C4-2B (cell line): Measurements from ENCODE around the gene SYT1.

Experiments
- H3K27ac ChIP-seq: fragments of 450-650 bp; 2 replicates; pipeline ENCODE4 v1.5.1; 2017
- CTCF ChIP-seq: fragments of 450-650 bp; conservative IDR thresholded peaks from 2 replicates; pipeline ENCODE4 v1.5.1; 2017; ENCODE audit warnings: mild to moderate bottlenecking
- ZFX ChIP-seq: fragments of 450-650 bp; IDR thresholded peaks from 2 replicates; pipeline ENCODE4 v1.6.1; 2017

SYT1 gene

GRCh38 chr12:79250960-79251755 lies 386.6 kb downstream of the SYT1 start:
- H3K27ac ChIP-seq, result no peak overlapping the region
- TF ChIP-seq CTCF (no peak), ZFX (no peak)

GRCh38 chr12:79252358-79253075 lies 387.9 kb downstream of the SYT1 start:
- no peak for TF ChIP-seq CTCF
- TF ChIP-seq ZFX, result no peak

GRCh38 chr12:79255288-79255687 lies 390.7 kb downstream of the SYT1 start:
- no peak overlapping the region for H3K27ac ChIP-seq
- TF ChIP-seq CTCF (no peak), ZFX (no peak)

More at GRCh38 chr12:79252358-79253075, 387.9 kb downstream of the SYT1 start:
- H3K27ac ChIP-seq, result no peak overlapping the region

GRCh38 chr12:79260923-79261322 lies 396.3 kb downstream of the SYT1 start:
- no peak overlapping the region for H3K27ac ChIP-seq
- no peak for TF ChIP-seq ZFX
- no peak for TF ChIP-seq CTCF

- TF ChIP-seq ZFX (no peak), CTCF (no peak)
- H3K27ac ChIP-seq, result no peak overlapping the region
These were observed 398.4 kb downstream of the SYT1 start for GRCh38 chr12:79262938-79263337.

GRCh38 chr12:79266343-79267144 lies 402.0 kb downstream of the SYT1 start:
- no peak overlapping the region for H3K27ac ChIP-seq
- TF ChIP-seq CTCF, result no peak
- TF ChIP-seq ZFX, result no peak
